ENCODE measurements around the gene ITPKC.

DNA sequence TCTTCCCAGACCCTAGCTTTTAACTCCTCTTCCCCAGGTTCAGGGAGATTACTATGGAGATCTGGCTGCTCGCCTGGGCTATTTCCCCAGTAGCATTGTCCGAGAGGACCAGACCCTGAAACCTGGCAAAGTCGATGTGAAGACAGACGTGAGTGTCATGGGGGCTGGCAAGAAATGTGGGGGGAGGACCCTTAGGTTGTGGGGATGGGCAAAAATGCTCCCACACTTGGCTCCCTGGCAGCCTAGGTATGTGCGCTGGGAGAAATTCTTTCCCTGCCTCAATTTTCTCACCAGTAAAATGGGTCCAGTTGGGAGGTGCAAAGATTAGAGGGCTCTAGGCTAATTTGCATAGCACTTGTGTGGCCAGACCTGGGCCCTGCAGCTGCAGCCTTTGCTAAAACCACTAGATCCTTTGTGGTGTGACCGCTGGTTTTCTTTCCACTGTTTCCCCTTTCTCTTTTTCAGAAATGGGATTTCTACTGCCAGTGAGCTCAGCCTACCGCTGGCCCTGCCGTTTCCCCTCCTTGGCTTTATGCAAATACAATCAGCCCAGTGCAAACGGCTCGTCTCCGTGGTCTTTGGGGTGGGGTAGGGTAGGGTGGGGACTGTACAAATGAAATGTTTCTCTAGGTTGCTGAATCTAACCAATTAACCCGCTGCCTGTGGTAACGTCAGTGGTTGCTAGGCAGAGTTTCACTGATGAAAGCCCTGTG lies 60.2 kb downstream of the ITPKC start:
- TF ChIP-seq ZNF274 (IDR thresholded peaks at IDR 0.05; ENCODE audit: low read depth, low read length) (no peak), CEBPB (IDR thresholded peaks at IDR 0.05; ENCODE audit: low read depth) (no peak), EZH2phosphoT487 (IDR thresholded peaks at IDR 0.05; ENCODE audit: borderline replicate concordance) (no peak), YY1 (IDR thresholded peaks at IDR 0.05; ENCODE audit: extremely low read depth, insufficient replicate concordance, low read depth, low read length) (no peak), POLR2A (IDR thresholded peaks at IDR 0.05; ENCODE audit: borderline replicate concordance, extremely low read depth, insufficient read depth, insufficient read length) (no peak), SP1 (IDR thresholded peaks at IDR 0.05; ENCODE audit: low read depth) (no peak), SIN3A (IDR thresholded peaks at IDR 0.05; ENCODE audit: low read depth) (no peak), ELF1 (IDR thresholded peaks at IDR 0.05; ENCODE audit: borderline replicate concordance, low read depth) (no peak), POLR2AphosphoS5 (IDR thresholded peaks at IDR 0.05; ENCODE audit: low read depth, low read length) (no peak), EZH2 (IDR thresholded peaks at IDR 0.05) (no peak)
- TF ChIP-seq, protein P1, sequence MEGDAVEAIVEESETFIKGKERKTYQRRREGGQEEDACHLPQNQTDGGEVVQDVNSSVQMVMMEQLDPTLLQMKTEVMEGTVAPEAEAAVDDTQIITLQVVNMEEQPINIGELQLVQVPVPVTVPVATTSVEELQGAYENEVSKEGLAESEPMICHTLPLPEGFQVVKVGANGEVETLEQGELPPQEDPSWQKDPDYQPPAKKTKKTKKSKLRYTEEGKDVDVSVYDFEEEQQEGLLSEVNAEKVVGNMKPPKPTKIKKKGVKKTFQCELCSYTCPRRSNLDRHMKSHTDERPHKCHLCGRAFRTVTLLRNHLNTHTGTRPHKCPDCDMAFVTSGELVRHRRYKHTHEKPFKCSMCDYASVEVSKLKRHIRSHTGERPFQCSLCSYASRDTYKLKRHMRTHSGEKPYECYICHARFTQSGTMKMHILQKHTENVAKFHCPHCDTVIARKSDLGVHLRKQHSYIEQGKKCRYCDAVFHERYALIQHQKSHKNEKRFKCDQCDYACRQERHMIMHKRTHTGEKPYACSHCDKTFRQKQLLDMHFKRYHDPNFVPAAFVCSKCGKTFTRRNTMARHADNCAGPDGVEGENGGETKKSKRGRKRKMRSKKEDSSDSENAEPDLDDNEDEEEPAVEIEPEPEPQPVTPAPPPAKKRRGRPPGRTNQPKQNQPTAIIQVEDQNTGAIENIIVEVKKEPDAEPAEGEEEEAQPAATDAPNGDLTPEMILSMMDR (IDR thresholded peaks at IDR 0.05 in 2 of 3, conservative IDR thresholded peaks at IDR 0.05 in 1 of 3; ENCODE audit: borderline replicate concordance in 1 of 3, insufficient read depth in 1 of 3, low read depth in 2 of 3, low read length in 2 of 3), result no peak
- TF ChIP-seq, protein P2, sequence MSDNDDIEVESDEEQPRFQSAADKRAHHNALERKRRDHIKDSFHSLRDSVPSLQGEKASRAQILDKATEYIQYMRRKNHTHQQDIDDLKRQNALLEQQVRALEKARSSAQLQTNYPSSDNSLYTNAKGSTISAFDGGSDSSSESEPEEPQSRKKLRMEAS (IDR thresholded peaks at IDR 0.05), result no peak
- TF ChIP-seq, protein P3, sequence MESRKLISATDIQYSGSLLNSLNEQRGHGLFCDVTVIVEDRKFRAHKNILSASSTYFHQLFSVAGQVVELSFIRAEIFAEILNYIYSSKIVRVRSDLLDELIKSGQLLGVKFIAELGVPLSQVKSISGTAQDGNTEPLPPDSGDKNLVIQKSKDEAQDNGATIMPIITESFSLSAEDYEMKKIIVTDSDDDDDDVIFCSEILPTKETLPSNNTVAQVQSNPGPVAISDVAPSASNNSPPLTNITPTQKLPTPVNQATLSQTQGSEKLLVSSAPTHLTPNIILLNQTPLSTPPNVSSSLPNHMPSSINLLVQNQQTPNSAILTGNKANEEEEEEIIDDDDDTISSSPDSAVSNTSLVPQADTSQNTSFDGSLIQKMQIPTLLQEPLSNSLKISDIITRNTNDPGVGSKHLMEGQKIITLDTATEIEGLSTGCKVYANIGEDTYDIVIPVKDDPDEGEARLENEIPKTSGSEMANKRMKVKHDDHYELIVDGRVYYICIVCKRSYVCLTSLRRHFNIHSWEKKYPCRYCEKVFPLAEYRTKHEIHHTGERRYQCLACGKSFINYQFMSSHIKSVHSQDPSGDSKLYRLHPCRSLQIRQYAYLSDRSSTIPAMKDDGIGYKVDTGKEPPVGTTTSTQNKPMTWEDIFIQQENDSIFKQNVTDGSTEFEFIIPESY (IDR thresholded peaks at IDR 0.05; ENCODE audit: extremely low read depth, insufficient replicate concordance, low read length), result no peak
